Activated naive CD8-positive, alpha-beta T cell treated with anti-CD3 and anti-CD28 coated beads, Interleukin-2, amount 50 U/mL, for 16 hours (primary cell): ENCODE results near the gene NFIA.

Experiments used
- DNase-seq: peaks from one replicate; pipeline ENCODE4 v3.0.0-alpha.2; 2020; ENCODE audit warnings: low read depth, low spot score

Gene NFIA

GRCh38 chr1:61152469-61153105 is 70.2 kb downstream of the NFIA start:
- DNase-seq = no peak

- no peak for DNase-seq
These were observed 74.5 kb downstream of the NFIA start for GRCh38 chr1:61156576-61157467.

GRCh38 chr1:61157468-61157987 is 75.2 kb downstream of the NFIA start:
- no peak for DNase-seq

GRCh38 chr1:61158591-61158990 is 76.2 kb downstream of the NFIA start:
- DNase-seq = no peak

- DNase-seq = no peak
These were observed 78.2 kb downstream of the NFIA start for GRCh38 chr1:61160526-61160925.

GRCh38 chr1:61162520-61163258 is 80.3 kb downstream of the NFIA start:
- DNase-seq = no peak

GRCh38 chr1:61163355-61163754 is 81.0 kb downstream of the NFIA start:
- DNase-seq = no peak

- no peak for DNase-seq
These were observed 83.0 kb downstream of the NFIA start for GRCh38 chr1:61165402-61165801.

- DNase-seq = no peak
These were observed 84.9 kb downstream of the NFIA start for GRCh38 chr1:61167309-61167708.

- no peak for DNase-seq
These were observed 86.7 kb downstream of the NFIA start for GRCh38 chr1:61169045-61169444.

GRCh38 chr1:61169634-61170033 is 87.3 kb downstream of the NFIA start:
- no peak for DNase-seq

GRCh38 chr1:61170328-61171238 is 88.2 kb downstream of the NFIA start:
- DNase-seq = no peak

- no peak for DNase-seq
These were observed 89.0 kb downstream of the NFIA start for GRCh38 chr1:61171346-61171745.

- no peak for DNase-seq
These were observed 89.6 kb downstream of the NFIA start for GRCh38 chr1:61171974-61172373.

GRCh38 chr1:61173118-61173517 is 90.8 kb downstream of the NFIA start:
- no peak for DNase-seq

GRCh38 chr1:61174060-61174795 is 91.9 kb downstream of the NFIA start:
- no peak for DNase-seq

GRCh38 chr1:61175976-61176375 is 93.6 kb downstream of the NFIA start:
- no peak for DNase-seq

GRCh38 chr1:61181067-61182038 is 99.0 kb downstream of the NFIA start:
- no peak for DNase-seq

GRCh38 chr1:61182049-61182448 is 99.7 kb downstream of the NFIA start:
- no peak for DNase-seq
